ENCODE measurements around the gene DFFA. TPM values are rescaled to one million over a fixed set of nuclear protein-coding genes. Genes with fewer than 3 reads are reported as not detected.
"Not testable (repeated sequence)": the region's sequence is repeated elsewhere in the genome, so short reads cannot be mapped to it uniquely, and the experiment has no call there.

The DFFA gene
- total RNA-seq, 1 donor from 2014 or later = 19.4 TPM

- ATAC-seq (no peak), DNase-seq (ENCODE audit: low spot score) (no peak)
These were observed 2.3 kb downstream of the DFFA start for GRCh38 chr1:10470043-10470442.

DNA sequence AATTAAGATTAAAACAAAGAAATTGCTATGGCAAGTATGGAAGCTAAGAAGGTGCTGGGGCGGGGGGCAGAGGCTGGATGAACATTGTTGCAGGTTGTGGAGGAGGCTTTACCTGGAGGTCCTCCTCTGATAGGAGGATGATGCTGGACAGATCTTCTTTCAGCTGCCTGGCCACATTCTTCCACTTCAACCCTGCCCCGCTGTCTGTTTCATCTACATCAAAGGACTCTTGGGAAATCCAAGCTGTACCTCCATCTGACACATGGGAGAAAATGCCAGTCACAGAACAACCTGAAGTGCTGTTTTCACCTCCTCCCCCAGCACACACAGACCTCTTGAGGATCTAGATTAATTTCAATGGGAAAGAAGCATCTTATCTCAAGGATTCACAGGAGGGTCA lies 5.3 kb downstream of the DFFA start:
- no peak for ATAC-seq
- no peak for DNase-seq (ENCODE audit: low spot score)

GRCh38 chr1:10459184-10459583 lies 13.1 kb downstream of the DFFA start:
- DNase-seq (ENCODE audit: low spot score) (no peak), ATAC-seq (peak; percentile 78)

DNA sequence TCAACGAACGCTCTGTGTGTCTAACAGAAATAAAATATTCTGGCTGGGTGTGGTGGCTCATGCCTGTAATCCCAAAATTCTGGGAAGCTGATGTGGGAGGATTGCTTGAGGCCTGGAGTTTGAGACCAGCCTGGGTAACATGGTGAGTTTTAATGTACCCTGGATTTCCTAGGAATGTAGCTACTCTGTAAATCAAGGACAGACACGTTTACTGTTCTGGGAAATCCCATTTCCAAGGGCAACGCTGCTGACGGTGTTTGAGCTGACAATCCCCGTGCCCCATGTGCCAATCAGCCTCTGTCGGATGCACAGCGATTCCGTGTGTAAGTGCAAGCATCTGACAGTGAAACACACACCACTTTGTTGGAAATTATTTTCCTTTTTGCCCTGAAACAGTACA lies 14.5 kb downstream of the DFFA start:
- no peak for ATAC-seq

DNA sequence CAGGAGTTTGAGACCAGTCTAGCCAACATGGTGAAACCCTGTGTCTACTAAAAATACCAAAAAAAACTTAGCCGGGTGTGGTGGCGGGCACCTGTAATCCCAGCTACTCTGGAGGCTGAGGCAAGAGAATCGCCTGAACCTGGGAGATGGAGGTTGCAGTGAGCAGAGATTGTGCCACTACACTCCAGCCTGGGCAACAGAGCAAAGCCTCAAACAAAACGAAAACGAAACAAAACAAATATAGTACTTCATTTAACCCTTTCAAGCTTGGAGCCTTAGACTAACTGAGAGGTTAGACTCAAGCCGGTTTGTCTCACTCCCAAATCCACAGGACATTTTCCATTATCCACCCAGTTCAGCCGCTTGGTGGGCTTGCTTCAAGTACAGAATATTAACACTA lies 14.9 kb downstream of the DFFA start:
- peak; percentile 24 for ATAC-seq
- not testable (repeated sequence) for DNase-seq (ENCODE audit: low spot score)

More for the DNA sequence above, 14.5 kb downstream of the DFFA start:
- no peak for DNase-seq (ENCODE audit: low spot score)

DNA sequence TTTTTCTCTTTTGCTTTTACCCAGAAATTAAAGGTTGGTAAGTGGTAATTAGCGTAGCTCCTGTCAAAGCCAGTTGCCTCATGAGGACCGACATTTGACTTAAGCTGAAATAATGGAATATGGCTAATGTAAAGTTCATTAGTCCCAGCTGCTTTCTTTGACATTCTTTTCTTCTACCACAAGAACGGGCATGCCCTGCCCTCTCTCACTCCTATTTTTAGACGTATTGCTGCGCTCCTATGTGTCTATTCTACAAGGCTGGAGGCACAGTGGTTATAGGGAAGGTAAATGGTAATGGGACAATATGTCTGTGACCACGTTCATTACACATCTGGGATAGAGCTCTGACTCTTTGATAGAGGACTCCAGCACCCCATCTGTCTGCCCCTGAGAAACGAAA lies 15.7 kb downstream of the DFFA start:
- ATAC-seq = no peak
- no peak for DNase-seq (ENCODE audit: low spot score)

- DNase-seq (ENCODE audit: low spot score) (no peak), ATAC-seq (no peak)
These were observed 16.3 kb downstream of the DFFA start for GRCh38 chr1:10456048-10456447.

DNA sequence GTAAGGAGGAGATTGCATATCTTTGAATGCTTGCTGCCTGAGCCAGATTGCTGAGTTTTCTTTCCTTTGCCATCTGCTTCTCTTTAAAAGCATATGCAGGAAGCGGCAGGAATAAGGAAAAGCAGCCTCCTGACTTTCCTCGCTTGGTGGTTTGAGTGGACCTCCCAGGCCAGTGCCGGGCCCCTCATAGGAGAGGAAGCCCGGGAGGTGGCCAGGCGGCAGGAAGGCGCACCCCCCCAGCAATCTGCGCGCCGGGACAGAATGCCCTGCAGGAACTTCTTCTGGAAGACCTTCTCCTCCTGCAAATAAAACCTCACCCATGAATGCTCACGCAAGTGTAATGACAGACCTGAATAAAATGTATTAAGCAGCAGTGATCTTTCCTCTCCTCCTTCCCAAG lies 21.0 kb downstream of the DFFA start:
- ATAC-seq = peak; percentile 43
- DNase-seq (ENCODE audit: low spot score) = no peak

- ATAC-seq = no peak
- DNase-seq (ENCODE audit: low spot score) = no peak
These were observed 21.5 kb downstream of the DFFA start for GRCh38 chr1:10450836-10451235.

DNA sequence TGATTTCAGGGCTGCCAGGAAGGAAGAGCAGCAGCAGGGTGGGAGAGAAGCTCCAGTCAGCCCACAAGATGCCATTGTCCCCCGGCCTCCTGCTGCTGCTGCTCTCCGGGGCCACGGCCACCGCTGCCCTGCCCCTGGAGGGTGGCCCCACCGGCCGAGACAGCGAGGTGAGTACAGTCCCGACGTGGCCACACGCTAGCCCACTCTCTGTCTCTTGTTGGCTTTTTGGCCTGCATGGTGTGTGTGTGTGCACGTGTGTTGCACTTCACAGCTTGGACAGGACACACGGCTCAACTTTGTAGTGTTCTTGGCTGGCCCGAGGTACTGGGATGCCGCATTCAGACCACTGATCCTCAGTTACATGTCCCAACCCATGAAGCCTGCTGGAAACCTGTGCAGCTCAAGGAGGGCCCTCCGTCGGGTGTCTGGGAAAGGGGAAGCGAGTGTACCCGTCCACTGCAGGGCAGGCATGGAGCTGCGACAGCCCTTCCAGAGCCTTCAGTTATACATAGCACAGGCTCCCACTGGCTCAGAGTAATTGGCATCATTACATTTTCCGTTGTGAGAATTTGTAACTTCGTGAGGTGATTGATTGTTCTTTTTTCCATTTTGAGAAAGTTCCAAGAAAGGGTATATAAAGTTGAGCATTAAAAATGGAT lies 22.0 kb downstream of the DFFA start:
- ATAC-seq = peak; percentile 10
- no peak for DNase-seq (ENCODE audit: low spot score)

DNA sequence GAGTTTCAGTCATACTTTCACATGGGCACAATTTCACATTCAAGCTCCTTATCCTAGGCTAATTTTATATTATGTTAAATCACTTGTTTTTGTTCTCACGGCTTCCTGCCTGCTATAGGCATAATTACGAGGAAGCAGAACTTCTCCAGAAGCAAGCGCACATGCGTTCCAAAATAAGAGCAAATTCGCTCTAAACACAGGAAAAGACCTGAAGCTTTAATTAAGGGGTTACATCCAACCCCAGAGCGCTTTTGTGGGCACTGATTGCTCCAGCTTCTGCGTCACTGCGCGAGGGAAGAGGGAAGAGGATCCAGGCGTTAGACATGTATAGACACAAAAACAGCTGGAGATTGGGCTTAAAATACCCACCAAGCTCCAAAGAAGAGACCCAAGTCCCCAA lies 22.6 kb downstream of the DFFA start, which contains the start of gene CORT:
Gene CORT (plus strand): TSS at position 281 of the 400 bp plus-strand sequence. CDS start 193 bp downstream, outside the sequence.
- ATAC-seq (no peak), DNase-seq (ENCODE audit: low spot score) (no peak)

DNA sequence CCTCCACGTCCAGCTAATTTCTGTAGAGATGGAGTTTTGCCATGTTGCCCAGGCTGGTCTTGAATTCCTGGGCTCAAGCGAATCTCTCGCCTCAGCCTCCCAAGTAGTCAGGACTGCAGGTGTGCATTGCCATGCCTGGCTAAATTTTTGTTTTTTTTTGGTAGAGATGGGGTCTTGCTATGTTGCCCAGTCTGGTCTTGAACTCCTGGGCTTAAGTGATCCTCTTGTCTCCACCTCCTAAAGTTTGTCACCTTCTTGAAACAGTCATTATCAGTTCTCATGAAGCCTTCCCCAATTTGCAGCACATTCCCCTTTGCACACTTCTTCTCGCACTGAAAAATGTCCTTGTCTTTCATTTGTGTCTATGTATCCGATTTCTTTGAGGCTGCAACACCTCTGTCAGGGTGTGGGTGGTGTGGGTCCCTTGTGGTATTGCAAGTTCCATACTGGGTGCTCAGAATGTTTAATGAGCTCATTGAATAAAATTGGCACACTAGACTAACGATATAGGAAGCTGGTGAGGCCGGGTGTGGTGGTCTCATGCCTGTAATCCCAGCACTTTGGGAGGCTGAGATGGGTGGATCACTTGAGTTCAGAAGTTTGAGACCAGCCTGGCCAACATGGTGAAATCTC lies 25.4 kb downstream of the DFFA start:
- no peak for ATAC-seq
- DNase-seq (ENCODE audit: low spot score) = no peak

DNA sequence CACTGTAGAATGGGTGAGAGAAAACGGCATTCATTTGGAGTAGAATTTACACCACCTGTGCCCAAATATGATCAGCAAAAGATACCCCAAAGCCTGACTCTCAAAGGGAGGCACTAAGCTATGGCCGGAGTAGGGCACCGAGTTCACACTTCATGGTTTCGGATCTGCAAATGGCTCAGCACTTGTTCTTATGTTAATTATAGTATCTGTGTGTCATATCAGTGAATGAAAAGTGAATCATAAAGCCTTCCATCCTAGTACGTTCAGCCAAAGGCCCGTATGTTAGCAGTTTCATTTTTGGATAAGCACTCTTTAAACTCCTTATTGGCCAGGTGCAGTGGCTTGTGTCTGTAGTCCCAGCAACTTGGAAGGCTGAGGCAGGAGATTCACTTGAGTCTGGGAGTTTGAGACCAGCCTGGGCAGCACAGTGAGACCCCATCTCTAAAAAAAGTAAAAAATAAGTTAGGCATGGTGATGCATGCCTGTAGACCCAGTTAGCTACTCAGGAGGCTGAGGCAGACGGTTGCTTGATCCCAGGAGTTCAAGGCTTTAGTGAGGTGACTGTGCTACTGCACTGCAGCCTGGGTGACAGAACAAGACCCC lies 27.4 kb downstream of the DFFA start:
- DNase-seq (ENCODE audit: low spot score) (no peak), ATAC-seq (no peak)

- no peak for DNase-seq (ENCODE audit: low spot score)
- no peak for ATAC-seq
These were observed 28.1 kb downstream of the DFFA start for GRCh38 chr1:10444248-10444647.

GRCh38 chr1:10440794-10441193 lies 31.5 kb downstream of the DFFA start:
- DNase-seq (ENCODE audit: low spot score) (no peak), ATAC-seq (no peak)

GRCh38 chr1:10440305-10440704 lies 32.0 kb downstream of the DFFA start:
- DNase-seq (ENCODE audit: low spot score) (no peak), ATAC-seq (no peak)

DNA sequence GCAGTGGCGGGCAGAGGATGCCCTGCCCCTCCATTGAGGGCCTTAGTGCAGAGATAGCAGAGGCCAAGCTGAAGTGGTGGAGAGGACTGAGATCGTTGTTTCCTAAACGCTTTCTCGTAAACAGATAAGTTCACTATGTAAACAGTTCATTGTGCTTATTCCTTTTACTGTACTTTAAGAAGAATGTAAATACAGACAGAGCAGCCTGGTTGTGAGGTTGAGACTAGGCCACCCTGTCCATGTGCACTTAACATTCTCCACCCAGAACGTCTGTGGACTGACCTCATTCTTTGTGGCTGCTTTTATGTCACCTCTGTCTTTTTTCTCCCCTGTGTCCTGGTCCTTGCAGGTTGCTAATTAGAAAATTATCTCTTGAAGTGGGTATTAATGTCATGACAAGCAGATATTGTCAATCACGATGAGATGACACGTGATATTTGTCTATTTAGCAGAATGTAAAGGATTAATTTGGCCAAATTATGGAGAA lies 33.6 kb downstream of the DFFA start:
- DNase-seq (ENCODE audit: low spot score) (no peak), ATAC-seq (no peak)

- ATAC-seq (no peak), DNase-seq (ENCODE audit: low spot score) (no peak)
These were observed 35.3 kb downstream of the DFFA start for GRCh38 chr1:10437052-10437451.

- no peak for DNase-seq (ENCODE audit: low spot score)
- ATAC-seq = no peak
These were observed 37.7 kb downstream of the DFFA start for GRCh38 chr1:10434590-10434989.

DNA sequence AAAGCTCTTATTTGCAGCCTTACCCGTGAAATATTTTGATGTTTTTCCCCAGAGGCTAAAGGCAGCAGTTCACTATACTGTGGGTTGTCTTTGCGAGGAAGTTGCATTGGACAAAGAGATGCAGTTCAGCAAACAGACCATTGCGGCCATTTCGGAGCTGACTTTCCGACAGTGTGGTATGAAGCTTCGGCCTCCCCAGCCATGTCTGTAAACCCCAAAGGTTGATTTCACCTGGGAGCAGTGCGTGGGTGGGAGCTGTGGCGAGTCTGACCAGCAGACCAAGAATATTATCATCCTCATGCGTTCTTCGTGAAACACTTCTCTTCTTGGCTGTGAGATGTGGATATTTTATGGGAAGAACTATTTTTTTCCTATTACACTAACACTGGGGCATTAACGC lies 38.5 kb downstream of the DFFA start:
- DNase-seq (ENCODE audit: low spot score) (no peak), ATAC-seq (no peak)

DNA sequence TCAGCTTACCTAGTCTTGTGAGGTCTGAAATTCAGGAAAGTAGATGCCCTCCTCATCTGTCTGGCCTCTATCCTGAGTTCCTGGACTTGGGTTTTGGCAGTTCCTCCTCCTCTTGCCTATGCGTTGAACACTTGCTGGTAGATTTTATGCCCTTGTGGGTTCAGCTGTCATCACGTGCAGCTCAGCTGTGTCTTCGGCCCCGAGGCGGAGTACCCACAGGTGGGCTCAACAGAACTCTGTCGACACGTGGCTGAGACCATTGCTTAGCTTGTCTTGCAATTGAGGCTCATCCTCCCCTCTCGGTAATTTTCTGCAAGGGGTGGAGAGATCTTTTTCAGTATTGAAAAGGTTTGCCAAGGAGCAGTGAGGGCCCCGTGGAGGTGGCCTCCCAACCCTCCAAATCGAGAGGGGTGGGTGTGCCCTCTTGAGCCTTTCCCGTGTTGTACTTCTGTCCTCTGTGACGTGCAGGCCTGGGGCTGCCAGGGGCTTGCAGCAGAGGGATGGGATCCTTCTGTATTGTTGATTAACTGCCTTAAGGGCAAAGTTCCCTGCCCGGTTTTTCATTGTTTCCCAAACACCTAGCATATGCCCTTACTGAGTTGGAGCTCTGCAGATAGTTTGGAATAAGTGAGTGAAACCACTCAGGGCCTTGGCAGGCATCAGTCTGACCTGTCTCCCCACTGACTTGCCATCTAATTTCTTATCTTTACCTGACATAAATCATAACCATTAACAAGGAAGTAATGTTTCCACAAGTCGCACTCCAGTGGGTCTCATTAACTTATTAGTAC lies 39.2 kb downstream of the DFFA start:
- no peak for ATAC-seq
- no peak for DNase-seq (ENCODE audit: low spot score)
